Activated B cell treated with CpG ODN at 0.5 μM for 24 hours (primary cell): Measurements from ENCODE around the gene HRNR. TPM values are rescaled to one million over a fixed set of nuclear protein-coding genes. Genes with fewer than 3 reads are reported as not detected.

ENCODE experiments used
- ATAC-seq: fragments of 200-7000 bp; cut with Tn5 transposase; one replicate; pipeline ENCODE4 v1.10.0; 2021; ENCODE audit warnings: low read depth, mild to moderate bottlenecking, moderate library complexity
- CTCF ChIA-PET: fragments of 350-600 bp; sonication (Branson Sonifier 250); formaldehyde crosslinking; loops from one replicate; lab custom pipeline; 2021; ENCODE audit warnings: antibody characterized with exemption; lab: Charles Lee
- POLR2A ChIA-PET: fragments of 350-600 bp; sonication (Branson Sonifier 250); formaldehyde crosslinking; loops from one replicate; lab custom pipeline; 2021; ENCODE audit warnings: antibody characterized with exemption; lab: Charles Lee
- DNase-seq: peaks from one replicate; pipeline ENCODE4 v3.0.0; 2022
- H3K27ac Mint-ChIP-seq: one replicate; pipeline ENCODE4 v1.8.0; 2020; ENCODE audit warnings: mixed read lengths
- H3K27me3 Mint-ChIP-seq: one replicate; pipeline ENCODE4 v1.8.0; 2021; ENCODE audit warnings: mixed read lengths
- H3K36me3 Mint-ChIP-seq: one replicate; pipeline ENCODE4 v1.8.0; 2021; ENCODE audit warnings: low read depth, mixed read lengths
- H3K4me1 Mint-ChIP-seq: one replicate; pipeline ENCODE4 v1.8.0; 2021; ENCODE audit warnings: mixed read lengths
- H3K4me3 Mint-ChIP-seq: one replicate; pipeline ENCODE4 v1.8.0; 2020; ENCODE audit warnings: mild to moderate bottlenecking, mixed read lengths
- H3K9me3 Mint-ChIP-seq: one replicate; pipeline ENCODE4 v1.8.0; 2020; ENCODE audit warnings: mixed read lengths
- CTCF ChIP-seq: fragments of 200-600 bp; IDR thresholded peaks from one replicate; pipeline ENCODE4 v1.8.0; 2022; ENCODE audit warnings: antibody characterized with exemption, mild to moderate bottlenecking
- intact Hi-C: fragments of 100-400 bp; cut with micrococcal nuclease; formaldehyde crosslinking; loops from one replicate; pipeline ENCODE4 v1.15.1; 2024
- total RNA-seq: library from RNA; stranded (reverse); gene quantifications from 2 replicates; pipeline ENCODE4 v1.2.3, GENCODE V29; 2022

HRNR gene
- total RNA-seq, 1 donor from 2014 or later: not detected

- ChIA-PET POLR2A (interaction anchor here (0.9 to 1.0 kb wide), 2 partner anchors 140 to 269 kb away, joined by 3 read pairs; no protein-coding TSS in a partner anchor), CTCF (interaction anchor here (0.8 to 7.2 kb wide), 12 partner anchors 9 to 270 kb away, joined by 3 to 102 read pairs (median 4); no protein-coding TSS in a partner anchor)
- TF ChIP-seq CTCF: peak; percentile 83
- Mint-ChIP-seq H3K27ac (no peak overlapping the region), H3K36me3 (no peaks in the 10 kb centered on the region), H3K27me3 (peaks cover 13% of the 10 kb centered on the region), H3K4me1 (peaks cover 5% of the 10 kb centered on the region), H3K9me3 (no peaks in the 10 kb centered on the region), H3K4me3 (peak overlapping the region; percentile 82)
- peak; percentile 61 for ATAC-seq
- intact Hi-C loops: loop anchor here (1.0 to 2.0 kb wide), 2 partner anchors 158 to 269 kb away; no protein-coding TSS in a partner anchor
- DNase-seq: peak; percentile 67
These were observed 35.1 kb downstream of the HRNR start for GRCh38 chr1:152188673-152189591.

- CTCF ChIA-PET: interaction anchor here (1.4 to 7.2 kb wide), 5 partner anchors 132 to 272 kb away, joined by 3 to 102 read pairs (median 13); no protein-coding TSS in a partner anchor
- H3K4me3 Mint-ChIP-seq: no peak overlapping the region
- intact Hi-C loops: no loop called here
These were observed 37.3 kb downstream of the HRNR start for GRCh38 chr1:152186556-152187285.

DNA sequence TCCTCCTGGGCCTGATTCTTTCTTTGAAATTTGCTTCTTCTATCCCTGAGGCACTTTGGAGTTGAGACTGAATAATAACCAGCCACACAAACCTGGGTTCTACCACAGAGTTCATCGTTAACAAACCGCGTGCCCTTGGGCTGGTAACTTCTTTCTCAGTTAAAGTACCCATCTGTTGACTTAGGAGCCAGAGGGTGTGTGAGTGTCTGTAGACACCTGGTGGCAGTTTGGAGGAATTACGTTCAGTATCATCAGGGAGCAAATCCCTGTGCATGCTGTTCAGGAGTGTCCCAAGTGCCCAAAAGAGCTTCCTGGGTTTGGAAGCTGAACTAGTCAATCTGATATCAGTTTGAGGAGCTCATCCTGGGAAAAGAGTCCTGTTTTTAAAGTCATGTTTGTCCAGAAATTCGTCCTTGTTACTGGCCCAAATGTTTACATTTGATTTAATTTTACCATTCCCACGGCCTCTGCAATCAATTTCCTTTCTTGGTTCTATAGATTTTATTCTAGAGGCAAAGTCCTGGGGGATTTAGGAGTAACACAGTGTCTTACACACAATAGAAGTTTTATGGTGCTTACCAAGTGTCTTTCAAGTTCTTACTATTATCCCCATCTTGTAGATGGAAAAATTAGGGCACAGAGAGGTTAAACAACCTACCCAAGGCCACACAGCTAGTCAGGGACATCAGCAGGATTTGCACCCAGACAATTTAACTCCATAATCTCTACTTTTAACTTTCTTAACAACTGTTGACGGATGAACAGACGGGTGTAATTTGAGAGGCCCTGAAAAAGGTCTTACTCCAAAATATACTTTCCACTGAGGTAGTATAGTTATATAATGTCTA, 38.2 kb downstream of the HRNR start:
- POLR2A ChIA-PET: interaction anchor here (1.8 kb wide), 1 partner anchor 138 kb away, joined by 4 read pairs; no protein-coding TSS in a partner anchor
- TF ChIP-seq CTCF: no peak
- H3K27ac Mint-ChIP-seq: no peak overlapping the region

More at GRCh38 chr1:152186556-152187285, 37.3 kb downstream of the HRNR start:
- Mint-ChIP-seq H3K27me3 (peaks cover 16% of the 10 kb centered on the region), H3K9me3 (no peaks in the 10 kb centered on the region), H3K36me3 (no peaks in the 10 kb centered on the region), H3K4me1 (peaks cover 5% of the 10 kb centered on the region), H3K27ac (no peak overlapping the region)
- POLR2A ChIA-PET: no interaction called here
- DNase-seq (no peak), ATAC-seq (no peak)
- no peak for TF ChIP-seq CTCF

GRCh38 chr1:152182944-152183361, 41.0 kb downstream of the HRNR start:
- DNase-seq (no peak), ATAC-seq (no peak)
- ChIA-PET CTCF (interaction anchor here (3.5 to 7.2 kb wide), 3 partner anchors 128 to 276 kb away, joined by 13 to 102 read pairs (median 66); no protein-coding TSS in a partner anchor), POLR2A (no interaction called here)
- Mint-ChIP-seq H3K27ac (no peak overlapping the region), H3K9me3 (no peaks in the 10 kb centered on the region), H3K27me3 (peaks cover 16% of the 10 kb centered on the region), H3K4me1 (no peaks in the 10 kb centered on the region), H3K36me3 (no peaks in the 10 kb centered on the region), H3K4me3 (no peak overlapping the region)
- intact Hi-C loops: no loop called here
- no peak for TF ChIP-seq CTCF

More for the DNA sequence above, 38.2 kb downstream of the HRNR start:
- CTCF ChIA-PET: interaction anchor here (0.6 to 7.2 kb wide), 8 partner anchors 10 to 273 kb away, joined by 3 to 102 read pairs (median 5); no protein-coding TSS in a partner anchor
- ATAC-seq (peak; percentile 53), DNase-seq (no peak)
- peaks cover 16% of the 10 kb centered on the region for H3K27me3 Mint-ChIP-seq
- peaks cover 5% of the 10 kb centered on the region for H3K4me1 Mint-ChIP-seq
- no peak overlapping the region for H3K4me3 Mint-ChIP-seq
- intact Hi-C loops: loop anchor here (1.0 kb wide), 3 partner anchors 43 to 251 kb away; no protein-coding TSS in a partner anchor
- no peaks in the 10 kb centered on the region for H3K9me3 Mint-ChIP-seq
- no peaks in the 10 kb centered on the region for H3K36me3 Mint-ChIP-seq
